ENCODE results near the gene MRPS33.
"Not testable (repeated sequence)": the region's sequence is repeated elsewhere in the genome, so short reads cannot be mapped to it uniquely, and the experiment has no call there.

MRPS33 gene

GRCh38 chr7:141014524-141015395, at the start of gene MRPS33:
TSS of gene MRPS33 (minus strand) at chr7:141014952. CDS start at chr7:141010633, 4,319 bp downstream.
- H3K36me3 Mint-ChIP-seq (ENCODE audit: insufficient read depth), result peaks cover 28% of the 10 kb centered on the region
- ATAC-seq (replicated peaks; ENCODE audit: extremely low read depth, poor library complexity, severe bottlenecking), result peak; percentile 97

GRCh38 chr7:141057788-141058187, 43.0 kb upstream of the MRPS33 start:
- H3K27me3 Mint-ChIP-seq, result no peaks in the 10 kb centered on the region
- H3K4me1 Mint-ChIP-seq, result peaks cover 7% of the 10 kb centered on the region
- DNase-seq (ENCODE audit: low spot score in 2 of 2), result no peak
- no peaks in the 10 kb centered on the region for H3K9me3 Mint-ChIP-seq
- no peak overlapping the region for H3K27ac Mint-ChIP-seq (ENCODE audit: low read depth)
- H3K36me3 Mint-ChIP-seq (ENCODE audit: insufficient read depth), result peaks cover 5% of the 10 kb centered on the region
- H3K4me3 Mint-ChIP-seq, result no peak overlapping the region
- no peak for ATAC-seq (replicated peaks; ENCODE audit: extremely low read depth, poor library complexity, severe bottlenecking)

More at GRCh38 chr7:141014524-141015395, at the start of gene MRPS33:
- peaks cover 5% of the 10 kb centered on the region for H3K9me3 Mint-ChIP-seq
- peak within 1 kb of the TSS; percentile 100 for H3K27ac Mint-ChIP-seq (ENCODE audit: low read depth)
- H3K4me1 Mint-ChIP-seq, result peaks cover 38% of the 10 kb centered on the region
- peak; percentile 88 to 92 for DNase-seq (ENCODE audit: low spot score in 2 of 2)
- H3K4me3 Mint-ChIP-seq, result peak within 1 kb of the TSS; percentile 92
- H3K27me3 Mint-ChIP-seq, result peaks cover 19% of the 10 kb centered on the region

GRCh38 chr7:141055146-141055545, 40.4 kb upstream of the MRPS33 start:
- DNase-seq (ENCODE audit: low spot score in 2 of 2) (no peak), ATAC-seq (replicated peaks; ENCODE audit: extremely low read depth, poor library complexity, severe bottlenecking) (no peak)
- H3K27me3 Mint-ChIP-seq, result no peaks in the 10 kb centered on the region
- peaks cover 7% of the 10 kb centered on the region for H3K4me1 Mint-ChIP-seq
- peaks cover 5% of the 10 kb centered on the region for H3K36me3 Mint-ChIP-seq (ENCODE audit: insufficient read depth)
- no peaks in the 10 kb centered on the region for H3K9me3 Mint-ChIP-seq
- no peak overlapping the region for H3K4me3 Mint-ChIP-seq
- no peak overlapping the region for H3K27ac Mint-ChIP-seq (ENCODE audit: low read depth)

- no peaks in the 10 kb centered on the region for H3K27me3 Mint-ChIP-seq
- peaks cover 7% of the 10 kb centered on the region for H3K4me1 Mint-ChIP-seq
- ATAC-seq (replicated peaks; ENCODE audit: extremely low read depth, poor library complexity, severe bottlenecking) (peak; percentile 98), DNase-seq (ENCODE audit: low spot score in 2 of 2) (peak; percentile 36 to 71)
- peak overlapping the region; percentile 88 for H3K27ac Mint-ChIP-seq (ENCODE audit: low read depth)
- H3K4me3 Mint-ChIP-seq, result peak overlapping the region; percentile 21
- peaks cover 5% of the 10 kb centered on the region for H3K36me3 Mint-ChIP-seq (ENCODE audit: insufficient read depth)
- no peaks in the 10 kb centered on the region for H3K9me3 Mint-ChIP-seq
Measured at GRCh38 chr7:141053626-141054025, 38.9 kb upstream of the MRPS33 start.

- H3K27me3 Mint-ChIP-seq, result peaks cover 33% of the 10 kb centered on the region
- H3K27ac Mint-ChIP-seq (ENCODE audit: low read depth), result no peak overlapping the region
- ATAC-seq (replicated peaks; ENCODE audit: extremely low read depth, poor library complexity, severe bottlenecking), result no peak
- no peak for DNase-seq (ENCODE audit: low spot score in 2 of 2)
- H3K4me3 Mint-ChIP-seq, result no peak overlapping the region
- no peaks in the 10 kb centered on the region for H3K36me3 Mint-ChIP-seq (ENCODE audit: insufficient read depth)
- no peaks in the 10 kb centered on the region for H3K4me1 Mint-ChIP-seq
- no peaks in the 10 kb centered on the region for H3K9me3 Mint-ChIP-seq
Measured at GRCh38 chr7:141045842-141046620, 31.3 kb upstream of the MRPS33 start.

GRCh38 chr7:141045126-141045841, 30.5 kb upstream of the MRPS33 start:
- Mint-ChIP-seq H3K36me3 (ENCODE audit: insufficient read depth) (no peaks in the 10 kb centered on the region), H3K4me3 (no peak overlapping the region), H3K4me1 (no peaks in the 10 kb centered on the region), H3K27ac (ENCODE audit: low read depth) (no peak overlapping the region), H3K27me3 (peaks cover 40% of the 10 kb centered on the region), H3K9me3 (no peaks in the 10 kb centered on the region)
- DNase-seq (ENCODE audit: low spot score in 2 of 2) (no peak), ATAC-seq (replicated peaks; ENCODE audit: extremely low read depth, poor library complexity, severe bottlenecking) (no peak)

GRCh38 chr7:141043616-141044015, 28.9 kb upstream of the MRPS33 start:
- Mint-ChIP-seq H3K27me3 (peaks cover 54% of the 10 kb centered on the region), H3K4me3 (no peak overlapping the region), H3K27ac (ENCODE audit: low read depth) (no peak overlapping the region), H3K9me3 (no peaks in the 10 kb centered on the region), H3K36me3 (ENCODE audit: insufficient read depth) (no peaks in the 10 kb centered on the region), H3K4me1 (no peaks in the 10 kb centered on the region)
- DNase-seq (ENCODE audit: low spot score in 2 of 2), result no peak
- no peak for ATAC-seq (replicated peaks; ENCODE audit: extremely low read depth, poor library complexity, severe bottlenecking)

GRCh38 chr7:141042222-141043193, 27.8 kb upstream of the MRPS33 start:
- DNase-seq (ENCODE audit: low spot score in 2 of 2), result no peak
- Mint-ChIP-seq H3K27ac (ENCODE audit: low read depth) (no peak overlapping the region), H3K4me3 (no peak overlapping the region), H3K4me1 (no peaks in the 10 kb centered on the region), H3K9me3 (no peaks in the 10 kb centered on the region), H3K27me3 (peaks cover 54% of the 10 kb centered on the region), H3K36me3 (ENCODE audit: insufficient read depth) (no peaks in the 10 kb centered on the region)
- no peak for ATAC-seq (replicated peaks; ENCODE audit: extremely low read depth, poor library complexity, severe bottlenecking)

- no peak overlapping the region for H3K27ac Mint-ChIP-seq (ENCODE audit: low read depth)
- H3K36me3 Mint-ChIP-seq (ENCODE audit: insufficient read depth), result no peaks in the 10 kb centered on the region
- peaks cover 43% of the 10 kb centered on the region for H3K27me3 Mint-ChIP-seq
- ATAC-seq (replicated peaks; ENCODE audit: extremely low read depth, poor library complexity, severe bottlenecking) (no peak), DNase-seq (ENCODE audit: low spot score in 2 of 2) (no peak)
- H3K4me1 Mint-ChIP-seq, result no peaks in the 10 kb centered on the region
- no peaks in the 10 kb centered on the region for H3K9me3 Mint-ChIP-seq
- no peak overlapping the region for H3K4me3 Mint-ChIP-seq
Measured at GRCh38 chr7:141039376-141039775, 24.6 kb upstream of the MRPS33 start.

GRCh38 chr7:141038100-141038499, 23.3 kb upstream of the MRPS33 start:
- not testable (repeated sequence) for H3K9me3 Mint-ChIP-seq; H3K36me3 Mint-ChIP-seq (ENCODE audit: insufficient read depth); H3K4me3 Mint-ChIP-seq; ATAC-seq (replicated peaks; ENCODE audit: extremely low read depth, poor library complexity, severe bottlenecking); DNase-seq (ENCODE audit: low spot score in 2 of 2); H3K27ac Mint-ChIP-seq (ENCODE audit: low read depth); H3K4me1 Mint-ChIP-seq
- H3K27me3 Mint-ChIP-seq, result peaks cover 49% of the 10 kb centered on the region

GRCh38 chr7:141032539-141033323, 18.0 kb upstream of the MRPS33 start:
- H3K9me3 Mint-ChIP-seq; ATAC-seq (replicated peaks; ENCODE audit: extremely low read depth, poor library complexity, severe bottlenecking); H3K36me3 Mint-ChIP-seq (ENCODE audit: insufficient read depth); H3K4me3 Mint-ChIP-seq; H3K4me1 Mint-ChIP-seq; H3K27ac Mint-ChIP-seq (ENCODE audit: low read depth); DNase-seq (ENCODE audit: low spot score in 2 of 2): not testable (repeated sequence)
- H3K27me3 Mint-ChIP-seq, result peaks cover 64% of the 10 kb centered on the region

Data from central memory CD8-positive, alpha-beta T cell (primary cell).